B cell (primary cell): ENCODE results near the gene MPC1.

ENCODE experiments used
- CTCF ChIP-seq: fragments of 200-600 bp; IDR thresholded peaks from one replicate; pipeline ENCODE4 v1.8.0; 2022; ENCODE audit warnings: antibody characterized with exemption, mild to moderate bottlenecking
- EZH2 ChIP-seq: IDR thresholded peaks from 2 replicates; pipeline ENCODE4 v1.6.1; 2012; ENCODE audit warnings: borderline replicate concordance, low read depth, mild to moderate bottlenecking, moderate library complexity, low read length; ENCODE audit not compliant: insufficient read depth, poor library complexity, severe bottlenecking

GRCh38 chr6:166341977-166342348, 40.8 kb downstream of the MPC1 start:
- no peak for TF ChIP-seq CTCF
- TF ChIP-seq EZH2: no peak
